Eye (tissue), 1 donor: ENCODE data around the gene USP13.
"Not testable (repeated sequence)": the region's sequence is repeated elsewhere in the genome, so short reads cannot be mapped to it uniquely, and the experiment has no call there.

Source experiments
- DNase-seq: peaks from one replicate; pipeline ENCODE4 v3.0.0-alpha.2; 2015

USP13 gene, protein sequence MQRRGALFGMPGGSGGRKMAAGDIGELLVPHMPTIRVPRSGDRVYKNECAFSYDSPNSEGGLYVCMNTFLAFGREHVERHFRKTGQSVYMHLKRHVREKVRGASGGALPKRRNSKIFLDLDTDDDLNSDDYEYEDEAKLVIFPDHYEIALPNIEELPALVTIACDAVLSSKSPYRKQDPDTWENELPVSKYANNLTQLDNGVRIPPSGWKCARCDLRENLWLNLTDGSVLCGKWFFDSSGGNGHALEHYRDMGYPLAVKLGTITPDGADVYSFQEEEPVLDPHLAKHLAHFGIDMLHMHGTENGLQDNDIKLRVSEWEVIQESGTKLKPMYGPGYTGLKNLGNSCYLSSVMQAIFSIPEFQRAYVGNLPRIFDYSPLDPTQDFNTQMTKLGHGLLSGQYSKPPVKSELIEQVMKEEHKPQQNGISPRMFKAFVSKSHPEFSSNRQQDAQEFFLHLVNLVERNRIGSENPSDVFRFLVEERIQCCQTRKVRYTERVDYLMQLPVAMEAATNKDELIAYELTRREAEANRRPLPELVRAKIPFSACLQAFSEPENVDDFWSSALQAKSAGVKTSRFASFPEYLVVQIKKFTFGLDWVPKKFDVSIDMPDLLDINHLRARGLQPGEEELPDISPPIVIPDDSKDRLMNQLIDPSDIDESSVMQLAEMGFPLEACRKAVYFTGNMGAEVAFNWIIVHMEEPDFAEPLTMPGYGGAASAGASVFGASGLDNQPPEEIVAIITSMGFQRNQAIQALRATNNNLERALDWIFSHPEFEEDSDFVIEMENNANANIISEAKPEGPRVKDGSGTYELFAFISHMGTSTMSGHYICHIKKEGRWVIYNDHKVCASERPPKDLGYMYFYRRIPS

GRCh38 chr3:179652447-179653095 lies at the start of gene USP13:
USP13 (plus strand) TSS chr3:179653040; CDS start chr3:179653226, 186 bp downstream.
- DNase-seq = peak; percentile 94

- no peak for DNase-seq
These were observed 49.5 kb upstream of the USP13 start for GRCh38 chr3:179603321-179603720.

DNA sequence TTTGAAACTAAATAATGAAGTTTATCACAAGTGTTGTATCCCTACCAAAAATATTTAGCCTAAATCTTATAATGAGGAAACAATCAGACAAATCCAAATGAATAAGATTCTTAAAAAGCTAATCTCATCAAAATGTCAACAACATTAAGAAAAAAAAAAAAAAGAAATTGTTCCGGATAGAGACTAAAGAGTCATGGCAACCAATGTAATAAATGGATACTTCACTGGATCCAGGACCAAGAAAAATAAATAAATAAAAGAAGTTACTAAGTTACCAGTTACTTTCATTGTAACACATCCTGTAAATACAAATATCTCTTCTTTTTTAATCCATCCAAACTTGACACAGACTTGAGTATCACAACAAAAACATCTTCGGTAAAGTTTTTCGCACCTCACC lies 49.0 kb upstream of the USP13 start:
- no peak for DNase-seq

GRCh38 chr3:179604321-179605078 lies 48.3 kb upstream of the USP13 start, which contains the start of the genes MRPL47 and NDUFB5:
MRPL47 (minus strand) TSS chr3:179604638; CDS start chr3:179604624, 14 bp downstream.
NDUFB5 (plus strand) TSS chr3:179604794; CDS start chr3:179604816, 22 bp downstream.
- DNase-seq = peak; percentile 99

DNA sequence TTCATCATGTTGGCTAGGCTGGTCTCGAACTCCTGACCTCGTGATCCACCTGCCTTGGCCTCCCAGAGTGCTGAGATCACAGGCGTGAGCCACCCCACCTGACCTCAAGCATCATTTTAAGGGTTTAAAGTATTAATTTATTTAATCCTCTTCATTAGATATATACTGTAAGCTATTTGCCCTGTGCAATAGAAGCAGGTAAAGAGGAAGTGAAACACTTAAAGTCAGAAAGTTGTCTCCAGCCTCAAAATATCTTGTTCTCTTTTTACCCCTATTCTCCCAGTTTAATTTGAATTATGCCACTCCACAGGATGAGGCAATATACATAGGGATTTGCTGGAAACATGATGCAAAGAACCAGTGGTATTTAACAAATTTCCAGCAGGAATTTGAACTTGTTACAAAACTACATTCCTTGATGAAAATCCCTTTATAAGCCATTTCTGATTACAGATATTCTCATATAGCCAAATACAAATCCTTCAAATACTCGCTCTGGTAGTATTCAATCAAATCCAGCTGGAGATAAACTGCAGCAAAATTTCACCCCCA lies 46.2 kb upstream of the USP13 start:
- DNase-seq = no peak

- DNase-seq = no peak
These were observed 43.7 kb upstream of the USP13 start for GRCh38 chr3:179608931-179609720.

GRCh38 chr3:179610066-179610465 lies 42.8 kb upstream of the USP13 start:
- DNase-seq = no peak

DNA sequence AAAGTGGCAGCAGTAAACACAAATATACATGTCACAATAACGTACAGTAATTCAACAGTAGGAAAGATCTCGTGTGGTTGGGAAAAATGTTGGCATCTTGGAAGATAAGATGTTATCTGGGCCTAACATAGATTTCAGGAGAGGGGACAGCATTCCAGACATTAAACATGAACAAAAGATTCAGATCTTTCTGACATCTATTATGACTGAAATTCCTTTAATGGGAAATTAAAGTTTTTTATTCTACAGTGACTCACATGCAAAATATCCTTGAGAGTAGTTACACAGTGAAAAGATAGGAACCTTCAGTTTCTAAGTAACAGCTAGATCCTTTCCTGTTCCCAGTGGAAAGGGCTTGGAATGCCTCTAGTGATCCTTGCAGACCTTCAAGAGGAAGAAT lies 39.0 kb upstream of the USP13 start:
- DNase-seq = no peak

- DNase-seq = no peak
These were observed 37.2 kb upstream of the USP13 start for GRCh38 chr3:179615458-179616173.

DNA sequence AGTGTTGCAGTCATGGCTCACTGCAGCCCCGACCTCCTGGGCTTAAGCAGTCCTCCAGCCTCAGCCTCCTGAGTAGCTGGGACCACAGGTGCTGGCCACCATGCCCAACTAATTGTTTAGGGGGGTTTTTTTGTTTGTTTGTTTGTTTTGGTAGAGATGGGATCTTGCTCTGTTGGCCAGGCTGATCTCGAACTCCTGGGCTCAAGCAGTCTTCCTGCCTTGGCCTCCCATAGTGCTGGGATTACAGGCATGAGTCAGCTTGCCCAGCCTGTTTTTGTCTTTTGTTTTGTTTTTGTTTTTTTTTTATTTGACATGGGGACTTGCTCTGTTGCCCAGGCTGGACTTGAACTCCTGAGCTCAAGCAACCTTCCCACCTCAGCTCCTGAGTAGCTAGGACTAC lies 30.8 kb upstream of the USP13 start:
- no peak for DNase-seq

GRCh38 chr3:179624451-179624850 lies 28.4 kb upstream of the USP13 start:
- DNase-seq = no peak

DNA sequence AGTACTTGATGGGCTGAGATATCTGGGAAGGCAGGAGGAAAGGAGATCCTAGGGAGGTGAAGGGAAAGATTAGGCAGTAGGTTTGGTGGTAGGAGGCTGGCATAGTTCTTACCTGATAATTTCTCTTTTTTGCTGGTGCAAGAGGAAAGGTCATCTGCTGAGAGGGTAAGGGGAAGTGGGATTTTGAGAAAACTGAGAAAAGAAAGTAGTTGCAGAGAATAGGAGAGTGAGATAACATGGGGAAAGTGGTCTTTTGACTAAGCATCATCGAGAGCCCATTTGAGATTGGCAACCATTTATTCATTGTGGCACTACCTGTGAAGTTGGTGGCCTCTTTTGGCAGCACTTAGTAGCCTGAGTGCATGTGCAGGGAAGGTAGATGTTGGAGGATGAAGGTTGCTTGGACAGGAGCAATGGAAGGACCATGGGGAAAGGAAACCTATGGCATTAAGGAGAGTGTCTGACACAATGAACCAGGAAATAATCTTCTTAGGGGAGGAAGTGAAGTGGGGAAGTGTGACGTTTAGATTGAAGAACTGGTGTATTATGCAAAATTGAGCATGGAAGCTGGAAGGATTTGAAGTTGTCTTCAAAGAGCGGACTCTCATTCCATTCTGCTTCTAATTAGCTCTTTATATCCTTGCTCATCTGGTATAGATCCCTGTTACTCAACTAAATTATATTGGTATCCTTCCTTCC lies 21.9 kb upstream of the USP13 start:
- no peak for DNase-seq

- no peak for DNase-seq
These were observed 12.4 kb upstream of the USP13 start for GRCh38 chr3:179640469-179640868.

DNA sequence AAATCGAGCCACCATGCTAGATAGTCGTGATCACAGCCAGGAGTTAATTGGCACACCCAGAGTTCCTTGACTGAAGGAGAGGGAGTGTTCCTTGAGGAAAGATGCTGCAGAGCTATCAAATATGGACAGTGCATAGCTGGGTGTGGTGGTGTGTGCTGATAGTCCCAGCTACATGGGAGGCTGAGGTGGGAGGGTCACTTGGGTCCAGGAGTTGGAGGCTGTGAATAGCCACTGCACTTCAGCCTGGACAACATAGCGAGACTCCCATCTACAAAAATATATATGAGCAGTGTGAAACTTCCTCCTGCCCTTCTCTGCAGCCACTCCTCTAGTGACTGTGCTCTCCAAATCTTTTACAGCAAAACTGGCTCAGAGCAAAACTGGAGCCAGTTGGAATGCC lies 10.0 kb upstream of the USP13 start:
- DNase-seq = no peak

DNA sequence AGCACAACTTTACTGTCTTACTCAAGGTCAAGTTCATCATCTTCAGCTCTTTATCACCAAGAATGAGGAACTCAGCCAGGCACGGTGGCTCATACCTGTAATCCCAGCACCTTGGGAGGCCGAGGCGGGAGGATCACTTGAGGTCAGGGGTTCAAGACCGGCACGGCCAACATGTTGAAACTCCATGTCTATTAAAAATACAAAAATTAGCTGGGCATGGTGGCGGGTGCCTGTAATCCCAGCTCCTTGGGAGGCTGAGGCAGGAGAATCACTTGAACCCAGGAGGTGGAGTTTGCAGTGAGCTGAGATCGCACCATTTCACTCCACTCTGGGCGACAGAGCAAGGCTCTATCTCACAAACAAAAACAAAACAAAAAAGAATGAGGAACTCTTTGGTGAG lies 9.0 kb upstream of the USP13 start:
- not testable (repeated sequence) for DNase-seq

GRCh38 chr3:179646177-179646576 lies 6.7 kb upstream of the USP13 start:
- no peak for DNase-seq

- DNase-seq = no peak
These were observed 973 bp upstream of the USP13 start for GRCh38 chr3:179651687-179652446.

GRCh38 chr3:179653096-179653797 lies 407 bp downstream of the USP13 start:
- DNase-seq = peak; percentile 92
